Uterus (tissue), 4 donors: ENCODE measurements around the gene EVI5L. TPM values are rescaled to one million over a fixed set of nuclear protein-coding genes. Genes with fewer than 3 reads are reported as not detected.

Experiments
- DNase-seq, 2 donors: peaks; one replicate each; pipeline ENCODE4 v3.0.0-alpha.2; 2019 to 2020
- H3K27ac ChIP-seq, 2 donors: fragments of 200-600 bp; sonication (generic); 1 replicate in 1 of 2; 2 replicates in 1 of 2; pipeline ENCODE4 v1.5.1; 2016 to 2018
- H3K27me3 ChIP-seq, 2 donors: fragments of 200-600 bp; sonication (generic); one replicate each; pipeline ENCODE4 v1.5.1; 2018 to 2019; ENCODE audit warnings: control low read depth in 1 of 2
- H3K36me3 ChIP-seq, 2 donors: fragments of 200-600 bp; sonication (generic); one replicate each; pipeline ENCODE4 v1.5.1; 2019; ENCODE audit warnings: control low read depth in 1 of 2
- H3K4me1 ChIP-seq, 2 donors: fragments of 200-600 bp; sonication (generic); one replicate each; pipeline ENCODE4 v1.5.1; 2018 to 2019; ENCODE audit warnings: control low read depth in 1 of 2
- H3K4me3 ChIP-seq, 2 donors: fragments of 200-600 bp; sonication (generic); 1 replicate in 1 of 2; 2 replicates in 1 of 2; pipeline ENCODE4 v1.5.1; 2018 to 2019; ENCODE audit warnings: mild to moderate bottlenecking in 1 of 2
- H3K9me3 ChIP-seq, 2 donors: fragments of 200-600 bp; sonication (generic); one replicate each; pipeline ENCODE4 v1.5.1; 2019; ENCODE audit warnings: control low read depth in 1 of 2
- CTCF ChIP-seq, 4 experiments: fragments of 200-600 bp in 2 of 4; fragments of 450-650 bp in 2 of 4; sonication (generic) in 2 of 4; IDR thresholded peaks; one replicate each; pipeline ENCODE4 v1.5.1; 2016 to 2019; ENCODE audit warnings: antibody characterized with exemption in 4 of 4, mild to moderate bottlenecking in 2 of 4, moderate library complexity in 1 of 4
- POLR2A ChIP-seq, 2 donors: fragments of 450-650 bp; IDR thresholded peaks; one replicate each; pipeline ENCODE4 v1.6.1; 2016; ENCODE audit warnings: antibody characterized with exemption in 2 of 2, mild to moderate bottlenecking in 1 of 2, moderate library complexity in 1 of 2
- intact Hi-C: fragments of 100-400 bp; cut with DNase I; formaldehyde crosslinking; loops from one replicate; pipeline ENCODE4 v1.15.1; 2023; ENCODE audit warnings: low total_unique reads
- total RNA-seq, 4 donors: library from RNA; depleted of rRNA in 3 of 4; stranded (reverse); fragments of >200 nt in 3 of 4; gene quantifications; one replicate each; pipeline versions ENCODE4 v1.1.0 to v1.2.4, GENCODE V29; 2014 to 2023
- donor health status: DM: yes; HTN: yes; CAD: no.

EVI5L gene
- total RNA-seq, 4 donors from 2014 or later, result 9.1 to 14.9 (median 12.4) TPM

- no peaks in the 10 kb centered on the region for H3K4me1 ChIP-seq
- no peaks in the 10 kb centered on the region for H3K36me3 ChIP-seq
- H3K4me3 ChIP-seq, result no peak overlapping the region
- no peak for DNase-seq
- peaks cover 10 to 19% of the 10 kb centered on the region in 2 donors for H3K27me3 ChIP-seq
- no peak overlapping the region for H3K27ac ChIP-seq
- H3K9me3 ChIP-seq, result no peaks in the 10 kb centered on the region
- intact Hi-C loops, result no loop called here
- TF ChIP-seq POLR2A (IDR thresholded peaks at IDR 0.05) (no peak), CTCF (IDR thresholded peaks at IDR 0.05) (no peak)
Measured at GRCh38 chr19:7787602-7788177, 42.3 kb upstream of the EVI5L start.

- Histone ChIP-seq H3K27ac (no peak overlapping the region), H3K27me3 (peaks cover 10 to 19% of the 10 kb centered on the region in 2 donors), H3K4me1 (no peaks in the 10 kb centered on the region), H3K4me3 (no peak overlapping the region), H3K36me3 (no peaks in the 10 kb centered on the region), H3K9me3 (no peaks in the 10 kb centered on the region)
- intact Hi-C loops, result no loop called here
- TF ChIP-seq CTCF (IDR thresholded peaks at IDR 0.05) (no peak), POLR2A (IDR thresholded peaks at IDR 0.05) (no peak)
- DNase-seq, result no peak
Measured at GRCh38 chr19:7788178-7788932, 41.7 kb upstream of the EVI5L start.

- no peak for DNase-seq
- no peaks in the 10 kb centered on the region for H3K4me1 ChIP-seq
- H3K9me3 ChIP-seq, result no peaks in the 10 kb centered on the region
- no peak overlapping the region for H3K4me3 ChIP-seq
- intact Hi-C loops, result no loop called here
- no peak overlapping the region for H3K27ac ChIP-seq
- TF ChIP-seq POLR2A (IDR thresholded peaks at IDR 0.05), result no peak
- no peak for TF ChIP-seq CTCF (IDR thresholded peaks at IDR 0.05)
- H3K36me3 ChIP-seq, result no peaks in the 10 kb centered on the region
- H3K27me3 ChIP-seq, result peaks cover 10 to 19% of the 10 kb centered on the region in 2 donors
Measured at GRCh38 chr19:7788933-7789323, 41.1 kb upstream of the EVI5L start.

GRCh38 chr19:7789447-7789846 lies 40.6 kb upstream of the EVI5L start:
- H3K27ac ChIP-seq, result no peak overlapping the region
- TF ChIP-seq POLR2A (IDR thresholded peaks at IDR 0.05) (no peak), CTCF (IDR thresholded peaks at IDR 0.05) (no peak)
- H3K4me3 ChIP-seq, result no peak overlapping the region
- H3K4me1 ChIP-seq, result no peaks in the 10 kb centered on the region
- H3K36me3 ChIP-seq, result no peaks in the 10 kb centered on the region
- no peaks in the 10 kb centered on the region for H3K9me3 ChIP-seq
- intact Hi-C loops, result no loop called here
- peaks cover 10 to 19% of the 10 kb centered on the region in 2 donors for H3K27me3 ChIP-seq
- DNase-seq, result no peak

- Histone ChIP-seq H3K9me3 (no peaks in the 10 kb centered on the region), H3K4me1 (no peaks in the 10 kb centered on the region), H3K27me3 (peaks cover 10 to 19% of the 10 kb centered on the region in 2 donors), H3K36me3 (no peaks in the 10 kb centered on the region), H3K27ac (no peak overlapping the region), H3K4me3 (no peak overlapping the region)
- TF ChIP-seq CTCF (IDR thresholded peaks at IDR 0.05) (no peak), POLR2A (IDR thresholded peaks at IDR 0.05) (no peak)
- no peak for DNase-seq
- intact Hi-C loops, result no loop called here
Measured at GRCh38 chr19:7790416-7790815, 39.6 kb upstream of the EVI5L start.
